HG03108 (cell line): ENCODE data around the gene PLCH1.

Source experiments
- ATAC-seq: cut with Tn5 transposase; IDR thresholded peaks from one replicate; pipeline ENCODE4 v1.9.1; 2021; ENCODE audit warnings: moderate library complexity; ENCODE audit not compliant: unreplicated experiment

The PLCH1 gene

GRCh38 chr3:155497930-155498647, 246.8 kb downstream of the PLCH1 start:
- ATAC-seq, result no peak

GRCh38 chr3:155496206-155496605, 248.7 kb downstream of the PLCH1 start:
- ATAC-seq, result no peak

- ATAC-seq, result peak; percentile 77
Measured at GRCh38 chr3:155495387-155495786, 249.5 kb downstream of the PLCH1 start.

GRCh38 chr3:155494332-155494731, 250.5 kb downstream of the PLCH1 start:
- ATAC-seq, result peak; percentile 61

- no peak for ATAC-seq
Measured at GRCh38 chr3:155492841-155493240, 252.0 kb downstream of the PLCH1 start.

- no peak for ATAC-seq
Measured at GRCh38 chr3:155491696-155492095, 253.2 kb downstream of the PLCH1 start.

- no peak for ATAC-seq
Measured at GRCh38 chr3:155488671-155489070, 256.2 kb downstream of the PLCH1 start.

GRCh38 chr3:155485897-155486296, 259.0 kb downstream of the PLCH1 start:
- ATAC-seq, result no peak

- ATAC-seq, result no peak
Measured at GRCh38 chr3:155481591-155481990, 263.3 kb downstream of the PLCH1 start.

- no peak for ATAC-seq
Measured at GRCh38 chr3:155481089-155481488, 263.8 kb downstream of the PLCH1 start.

- no peak for ATAC-seq
Measured at GRCh38 chr3:155465664-155466063, 279.2 kb downstream of the PLCH1 start.

- no peak for ATAC-seq
Measured at GRCh38 chr3:155462672-155463071, 282.2 kb downstream of the PLCH1 start.

- no peak for ATAC-seq
Measured at GRCh38 chr3:155457591-155457990, 287.3 kb downstream of the PLCH1 start.

- ATAC-seq, result no peak
Measured at GRCh38 chr3:155455765-155456164, 289.1 kb downstream of the PLCH1 start.

GRCh38 chr3:155453512-155453911, 291.4 kb downstream of the PLCH1 start:
- ATAC-seq, result no peak

GRCh38 chr3:155449613-155450267, 295.1 kb downstream of the PLCH1 start:
- ATAC-seq, result no peak

- ATAC-seq, result no peak
Measured at GRCh38 chr3:155448531-155448930, 296.3 kb downstream of the PLCH1 start.

- ATAC-seq, result no peak
Measured at GRCh38 chr3:155446366-155446765, 298.5 kb downstream of the PLCH1 start.

GRCh38 chr3:155444771-155445170, 300.1 kb downstream of the PLCH1 start:
- no peak for ATAC-seq

- ATAC-seq, result no peak
Measured at GRCh38 chr3:155443815-155444214, 301.1 kb downstream of the PLCH1 start.

GRCh38 chr3:155442072-155442471, 302.8 kb downstream of the PLCH1 start:
- ATAC-seq, result no peak

- no peak for ATAC-seq
Measured at GRCh38 chr3:155441506-155441905, 303.4 kb downstream of the PLCH1 start.

- no peak for ATAC-seq
Measured at GRCh38 chr3:155441026-155441425, 303.8 kb downstream of the PLCH1 start.
